HepG2 (cell line): ENCODE data around the gene TPM3. TPM values are rescaled to one million over a fixed set of nuclear protein-coding genes. Genes with fewer than 3 reads are reported as not detected.

Experiments used
- ATAC-seq: fragments of 200-7000 bp; cut with Tn5 transposase; 3 replicates; pipeline ENCODE4 v1.9.1; 2020; ENCODE audit warnings: mild to moderate bottlenecking, moderate library complexity
- BruUV-seq: library from RNA; stranded (reverse); fragments of 400-500 nt; replicated peaks from 2 replicates; lab custom pipeline; 2021; lab: Mats Ljungman, UMichigan
- CTCF ChIA-PET: fragments of 300-600 bp; formaldehyde crosslinking; extraction: SDS; loops from one replicate; lab custom pipeline; 2021; ENCODE audit warnings: low total read pairs, inconsistent platforms, low intra/inter-chr PET ratio; lab: Yijun Ruan, JAX
- POLR2A ChIA-PET: fragments of 350-600 bp; sonication (Branson Sonifier 250); formaldehyde crosslinking; loops from one replicate; lab custom pipeline; 2020; ENCODE audit warnings: antibody characterized with exemption, inconsistent platforms; lab: Yijun Ruan, JAX
- DNase-seq: peaks from one replicate; pipeline ENCODE4 v3.0.0-alpha.2; 2015; ENCODE audit warnings: low spot score
- FAIRE-seq: peaks from 3 replicates; lab custom pipeline; 2011; peaks lifted over from hg19 to GRCh38; lab: Jason Lieb, UNC
- H2AFZ ChIP-seq: one replicate; pipeline ENCODE4 v1.6.1; 2011; ENCODE audit warnings: low read length, inconsistent platforms
- H3K27ac ChIP-seq: fragments of 300-600 bp; 3 replicates; pipeline ENCODE4 v1.8.0; 2011; ENCODE audit warnings: mixed run types, mild to moderate bottlenecking, mixed read lengths, low read length, inconsistent platforms; ENCODE audit not compliant: insufficient read depth; ENCODE audit errors: extremely low read length
- H3K27me3 ChIP-seq, 2 experiments: fragments of 200-600 bp in 1 of 2; 2 replicates in 1 of 2; 3 replicates in 1 of 2; pipeline versions ENCODE4 v1.6.0 to v1.8.0; 2011; ENCODE audit warnings: low read length in 2 of 2, mild to moderate bottlenecking in 2 of 2, moderate library complexity in 2 of 2, inconsistent platforms in 1 of 2; ENCODE audit not compliant: insufficient read depth in 2 of 2, control insufficient read depth in 1 of 2
- H3K36me3 ChIP-seq, 2 experiments: fragments of 200-600 bp in 1 of 2; replicated peaks in 1 of 2; 2 replicates in 1 of 2; 3 replicates in 1 of 2; pipeline versions ENCODE4 v1.5.1 to v1.8.0; 2011; ENCODE audit warnings: low read length in 2 of 2, inconsistent platforms in 1 of 2; ENCODE audit not compliant: insufficient read depth in 2 of 2, control insufficient read depth in 1 of 2
- H3K4me1 ChIP-seq: 2 replicates; pipeline ENCODE4 v1.5.1; 2012; ENCODE audit warnings: low read length, inconsistent platforms; ENCODE audit not compliant: insufficient read depth
- H3K4me2 ChIP-seq: 2 replicates; pipeline ENCODE4 v1.6.0; 2011; ENCODE audit warnings: low read depth, low read length, inconsistent platforms
- H3K4me3 ChIP-seq, 3 experiments: fragments of 200-600 bp in 1 of 3; sonication (generic), shearing (Covaris generic) in 1 of 3; replicated peaks in 1 of 3; 2 replicates each; pipeline ENCODE4 v1.5.1; 2011 to 2016; ENCODE audit warnings: low read length in 3 of 3, inconsistent platforms in 2 of 3, low read depth in 2 of 3, mild to moderate bottlenecking in 2 of 3, control low read depth in 1 of 3, mixed read lengths in 1 of 3; ENCODE audit not compliant: insufficient read depth in 1 of 3
- H3K79me2 ChIP-seq: one replicate; pipeline ENCODE4 v1.6.1; 2011; ENCODE audit warnings: low read length, inconsistent platforms; ENCODE audit not compliant: insufficient read depth
- H3K9ac ChIP-seq: 2 replicates; pipeline ENCODE4 v1.6.0; 2011; ENCODE audit warnings: mild to moderate bottlenecking, low read depth, low read length, inconsistent platforms; ENCODE audit not compliant: insufficient read depth
- H3K9me3 ChIP-seq: 2 replicates; pipeline ENCODE4 v1.5.1; 2012; ENCODE audit warnings: mild to moderate bottlenecking, low read length
- H4K20me1 ChIP-seq: 2 replicates; pipeline ENCODE4 v1.6.0; 2011; ENCODE audit warnings: inconsistent platforms, mild to moderate bottlenecking, low read length, moderate library complexity; ENCODE audit not compliant: insufficient read depth
- ATF7 ChIP-seq, 2 experiments: fragments of 450-650 bp in 1 of 2; sonication (generic) in 1 of 2; formaldehyde crosslinking in 1 of 2; IDR thresholded peaks; 2 replicates each; pipeline versions ENCODE4 v1.4.0 to v1.6.1; 2016 to 2020; ENCODE audit warnings: antibody characterized with exemption in 1 of 2, mild to moderate bottlenecking in 1 of 2, missing genetic modification reagents in 1 of 2
- CEBPB ChIP-seq: IDR thresholded peaks from 2 replicates; pipeline ENCODE4 v1.6.1; 2011; ENCODE audit warnings: low read depth, low read length, improper control_type of control experiment, borderline replicate concordance
- DMAP1 ChIP-seq: IDR thresholded peaks from 2 replicates; pipeline ENCODE4 v1.6.1; 2016
- DNMT3B ChIP-seq: conservative IDR thresholded peaks from 2 replicates; pipeline ENCODE4 v1.6.1; 2016; ENCODE audit warnings: missing biosample characterization, control low read depth
- ELF4 ChIP-seq: sonication (generic); formaldehyde crosslinking; IDR thresholded peaks from 2 replicates; pipeline ENCODE4 v1.5.0; 2020; ENCODE audit warnings: missing genetic modification reagents, mild to moderate bottlenecking, moderate library complexity, borderline replicate concordance
- HCFC1 ChIP-seq: fragments of 150-350 bp; IDR thresholded peaks from 2 replicates; pipeline ENCODE4 v1.6.1; 2014; ENCODE audit warnings: low read depth, low read length
- HDAC2 ChIP-seq: sonication (generic); formaldehyde crosslinking; IDR thresholded peaks from 2 replicates; pipeline ENCODE4 v1.4.0; 2020; ENCODE audit warnings: missing genetic modification reagents
- PHF20 ChIP-seq: sonication (generic); formaldehyde crosslinking; IDR thresholded peaks from 2 replicates; pipeline ENCODE4 v1.5.0; 2020; ENCODE audit warnings: mild to moderate bottlenecking, missing genetic modification reagents
- RBFOX2 ChIP-seq: fragments of 200-400 bp; formaldehyde crosslinking; IDR thresholded peaks from 2 replicates; pipeline ENCODE4 v1.6.1; 2017; ENCODE audit warnings: low read depth, mild to moderate bottlenecking, low read length
- TP53 ChIP-seq: sonication (generic); formaldehyde crosslinking; conservative IDR thresholded peaks from 2 replicates; pipeline ENCODE4 v1.4.0; 2020; ENCODE audit warnings: missing genetic modification reagents
- ZNF33A ChIP-seq: sonication (generic); formaldehyde crosslinking; IDR thresholded peaks from 2 replicates; pipeline ENCODE4 v1.5.1; 2020; ENCODE audit warnings: missing genetic modification reagents, mild to moderate bottlenecking, moderate library complexity, borderline replicate concordance
- ZNF564 ChIP-seq: sonication (generic); formaldehyde crosslinking; IDR thresholded peaks from 2 replicates; pipeline ENCODE4 v1.8.1; 2023; ENCODE audit warnings: mild to moderate bottlenecking, missing genetic modification reagents
- WGBS: methylation state at CpG from one replicate; pipeline ENCODE4 v1.1.6; 2017; ENCODE audit warnings: low lambda C conversion rate; 5-methylcytosine and 5-hydroxymethylcytosine counted together
- in situ Hi-C: cut with HindIII; loops from 2 replicates; pipeline ENCODE4 v1.10.0; 2017; ENCODE audit warnings: low pct_unique_long_range_greater_than_20kb; ENCODE audit not compliant: extremely low pct_ligation_motif_present
- intact Hi-C: fragments of 100-400 bp; cut with micrococcal nuclease; formaldehyde crosslinking; loops from one replicate; pipeline ENCODE4 v1.10.0; 2022; ENCODE audit not compliant: unreplicated experiment
- polyA plus RNA-seq, 8 experiments: library from polyadenylated mRNA; depleted of rRNA in 3 of 8; stranded (reverse) in 7 of 8; unstranded in 1 of 8; fragments of >200 nt; fragmentation: Illumina TruSeq in 4 of 8; extraction: Trizol in 4 of 8; gene quantifications; 2 replicates each; pipeline versions ENCODE4 v1.2.1 to v1.2.3, GENCODE V29; 2011 to 2016; ENCODE audit warnings: low read depth in 4 of 8, missing spikeins in 1 of 8, mixed read lengths in 1 of 8; ENCODE audit not compliant: insufficient read depth in 1 of 8
- total RNA-seq, 5 experiments: library from RNA; depleted of rRNA; stranded (reverse); fragments of >200 nt; fragmentation: Illumina TruSeq; extraction: Trizol; gene quantifications; 2 replicates each; pipeline ENCODE4 v1.2.3, GENCODE V29; 2016; ENCODE audit warnings: low read depth in 1 of 5
- TF ChIP-seq, protein P1 (sequence below): sonication (generic); formaldehyde crosslinking; IDR thresholded peaks from 2 replicates; pipeline ENCODE4 v1.4.0; 2020; ENCODE audit warnings: mild to moderate bottlenecking, missing genetic modification reagents
- TF ChIP-seq, protein P2 (sequence below): sonication (generic); formaldehyde crosslinking; conservative IDR thresholded peaks from 2 replicates; pipeline ENCODE4 v1.4.0; 2020; ENCODE audit warnings: missing genetic modification reagents
- TF ChIP-seq, protein P3 (sequence below): sonication (generic); formaldehyde crosslinking; conservative IDR thresholded peaks from 2 replicates; pipeline ENCODE4 v1.4.0; 2020; ENCODE audit warnings: missing genetic modification reagents
- TF ChIP-seq, protein P4 (sequence below): sonication (generic); IDR thresholded peaks from 2 replicates; pipeline ENCODE4 v1.6.1; 2016; ENCODE audit warnings: low read depth, borderline replicate concordance
- TF ChIP-seq, protein P5 (sequence below): sonication (generic); formaldehyde crosslinking; IDR thresholded peaks from 2 replicates; pipeline ENCODE4 v1.4.0; 2020; ENCODE audit warnings: mild to moderate bottlenecking, missing genetic modification reagents
- TF ChIP-seq, protein P6 (sequence below): IDR thresholded peaks from 2 replicates; pipeline ENCODE4 v1.6.1; 2012; ENCODE audit warnings: low read depth, low read length, improper control_type of control experiment

The TPM3 gene
- total and polyA plus RNA-seq, 2 of the 13 experiments (the other 11 are each of a cell fraction or from before 2014, with no cell fraction given) = 160 to 307 TPM

DNA sequence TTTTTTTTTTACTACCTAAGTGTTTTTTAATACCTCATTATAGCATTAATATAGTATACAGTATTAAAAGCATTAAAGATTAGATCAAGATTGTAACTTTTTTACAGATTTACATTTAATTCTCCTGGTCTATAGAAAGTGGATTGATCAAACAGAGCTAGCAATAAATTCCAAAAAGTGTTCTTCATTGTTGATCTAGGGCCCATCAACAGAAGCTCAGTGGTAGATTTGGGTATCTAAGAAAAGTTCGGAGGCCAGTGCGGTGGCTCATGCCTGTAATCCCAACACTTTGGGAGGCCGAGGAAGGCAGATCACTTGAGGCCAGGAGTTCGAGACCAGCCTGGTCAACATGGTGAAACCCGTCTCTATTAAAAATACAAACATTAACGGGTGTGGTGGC lies 49.5 kb downstream of the TPM3 start (continued):
- no peak for TF ChIP-seq ATF7 (IDR thresholded peaks at IDR 0.05)
- TF ChIP-seq ATF7 (CRISPR knock-in tag; IDR thresholded peaks at IDR 0.05) = no peak
- TF ChIP-seq CEBPB = no peak
- TF ChIP-seq HCFC1 = no peak
- no peak for TF ChIP-seq HDAC2 (CRISPR knock-in tag)
- TF ChIP-seq, protein P1, sequence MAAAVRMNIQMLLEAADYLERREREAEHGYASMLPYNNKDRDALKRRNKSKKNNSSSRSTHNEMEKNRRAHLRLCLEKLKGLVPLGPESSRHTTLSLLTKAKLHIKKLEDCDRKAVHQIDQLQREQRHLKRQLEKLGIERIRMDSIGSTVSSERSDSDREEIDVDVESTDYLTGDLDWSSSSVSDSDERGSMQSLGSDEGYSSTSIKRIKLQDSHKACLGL (CRISPR knock-in tag) = no peak
- TF ChIP-seq PHF20 (CRISPR knock-in tag) = no peak
- TF ChIP-seq, protein P2, sequence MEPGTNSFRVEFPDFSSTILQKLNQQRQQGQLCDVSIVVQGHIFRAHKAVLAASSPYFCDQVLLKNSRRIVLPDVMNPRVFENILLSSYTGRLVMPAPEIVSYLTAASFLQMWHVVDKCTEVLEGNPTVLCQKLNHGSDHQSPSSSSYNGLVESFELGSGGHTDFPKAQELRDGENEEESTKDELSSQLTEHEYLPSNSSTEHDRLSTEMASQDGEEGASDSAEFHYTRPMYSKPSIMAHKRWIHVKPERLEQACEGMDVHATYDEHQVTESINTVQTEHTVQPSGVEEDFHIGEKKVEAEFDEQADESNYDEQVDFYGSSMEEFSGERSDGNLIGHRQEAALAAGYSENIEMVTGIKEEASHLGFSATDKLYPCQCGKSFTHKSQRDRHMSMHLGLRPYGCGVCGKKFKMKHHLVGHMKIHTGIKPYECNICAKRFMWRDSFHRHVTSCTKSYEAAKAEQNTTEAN (CRISPR knock-in tag) = no peak
- TF ChIP-seq, all 625 proteins: peak for 0

DNA sequence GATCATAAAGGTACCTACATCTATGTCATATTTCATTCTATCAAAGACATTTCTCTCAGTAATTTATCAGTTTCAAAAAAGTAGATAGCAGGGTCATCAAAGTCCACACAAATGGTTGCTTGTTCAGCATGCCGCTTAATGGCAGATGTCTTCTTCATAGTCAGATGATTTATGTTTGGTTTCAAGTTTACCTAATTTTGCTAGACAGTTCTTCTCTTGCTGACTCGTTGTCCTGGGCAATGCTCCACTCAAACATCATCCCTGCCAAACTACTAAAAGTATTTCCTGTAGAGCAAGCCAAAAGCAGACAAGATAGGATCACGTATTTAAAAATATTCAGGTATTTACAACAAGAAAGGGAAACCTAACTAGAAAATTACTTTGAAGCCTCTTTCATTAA lies 50.7 kb downstream of the TPM3 start:
- ChIA-PET CTCF (no interaction called here), POLR2A (no interaction called here)
- ATAC-seq = no peak
- Histone ChIP-seq H3K27me3 (peaks cover 0 to 3% of the 10 kb centered on the region in 2 experiments; a peak in 1 of 5 replicates), H3K4me2 (no peak overlapping the region), H3K9me3 (no peaks in the 10 kb centered on the region), H3K79me2 (no peaks in the 10 kb centered on the region), H3K9ac (no peak overlapping the region), H3K4me1 (no peaks in the 10 kb centered on the region), H3K4me3 (no peak overlapping the region), H4K20me1 (no peaks in the 10 kb centered on the region), H3K36me3 (no peaks in the 10 kb centered on the region), H3K27ac (no peak overlapping the region), H2AFZ (peak overlapping the region; percentile 63)
- WGBS = 40% methylated on average over 3 of the region's 3 CpGs
- intact Hi-C loops = no loop called here
- no TSS peak for BruUV-seq
- in situ Hi-C loops = no loop called here
- no peak for DNase-seq
- FAIRE-seq = no peak
- TF ChIP-seq RBFOX2 (no peak), DMAP1 (CRISPR knock-in tag) (no peak), DNMT3B (CRISPR knock-in tag) (no peak), TP53 (CRISPR knock-in tag) (no peak), ELF4 (CRISPR knock-in tag) (no peak), ZNF33A (CRISPR knock-in tag) (no peak), ZNF564 (CRISPR knock-in tag) (no peak)
- TF ChIP-seq, protein P3, sequence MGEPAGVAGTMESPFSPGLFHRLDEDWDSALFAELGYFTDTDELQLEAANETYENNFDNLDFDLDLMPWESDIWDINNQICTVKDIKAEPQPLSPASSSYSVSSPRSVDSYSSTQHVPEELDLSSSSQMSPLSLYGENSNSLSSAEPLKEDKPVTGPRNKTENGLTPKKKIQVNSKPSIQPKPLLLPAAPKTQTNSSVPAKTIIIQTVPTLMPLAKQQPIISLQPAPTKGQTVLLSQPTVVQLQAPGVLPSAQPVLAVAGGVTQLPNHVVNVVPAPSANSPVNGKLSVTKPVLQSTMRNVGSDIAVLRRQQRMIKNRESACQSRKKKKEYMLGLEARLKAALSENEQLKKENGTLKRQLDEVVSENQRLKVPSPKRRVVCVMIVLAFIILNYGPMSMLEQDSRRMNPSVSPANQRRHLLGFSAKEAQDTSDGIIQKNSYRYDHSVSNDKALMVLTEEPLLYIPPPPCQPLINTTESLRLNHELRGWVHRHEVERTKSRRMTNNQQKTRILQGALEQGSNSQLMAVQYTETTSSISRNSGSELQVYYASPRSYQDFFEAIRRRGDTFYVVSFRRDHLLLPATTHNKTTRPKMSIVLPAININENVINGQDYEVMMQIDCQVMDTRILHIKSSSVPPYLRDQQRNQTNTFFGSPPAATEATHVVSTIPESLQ = no peak
- TF ChIP-seq, protein P4, sequence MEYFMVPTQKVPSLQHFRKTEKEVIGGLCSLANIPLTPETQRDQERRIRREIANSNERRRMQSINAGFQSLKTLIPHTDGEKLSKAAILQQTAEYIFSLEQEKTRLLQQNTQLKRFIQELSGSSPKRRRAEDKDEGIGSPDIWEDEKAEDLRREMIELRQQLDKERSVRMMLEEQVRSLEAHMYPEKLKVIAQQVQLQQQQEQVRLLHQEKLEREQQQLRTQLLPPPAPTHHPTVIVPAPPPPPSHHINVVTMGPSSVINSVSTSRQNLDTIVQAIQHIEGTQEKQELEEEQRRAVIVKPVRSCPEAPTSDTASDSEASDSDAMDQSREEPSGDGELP = no peak
- TF ChIP-seq, protein P5, sequence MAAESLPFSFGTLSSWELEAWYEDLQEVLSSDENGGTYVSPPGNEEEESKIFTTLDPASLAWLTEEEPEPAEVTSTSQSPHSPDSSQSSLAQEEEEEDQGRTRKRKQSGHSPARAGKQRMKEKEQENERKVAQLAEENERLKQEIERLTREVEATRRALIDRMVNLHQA (CRISPR knock-in tag) = no peak
- TF ChIP-seq, protein P6, sequence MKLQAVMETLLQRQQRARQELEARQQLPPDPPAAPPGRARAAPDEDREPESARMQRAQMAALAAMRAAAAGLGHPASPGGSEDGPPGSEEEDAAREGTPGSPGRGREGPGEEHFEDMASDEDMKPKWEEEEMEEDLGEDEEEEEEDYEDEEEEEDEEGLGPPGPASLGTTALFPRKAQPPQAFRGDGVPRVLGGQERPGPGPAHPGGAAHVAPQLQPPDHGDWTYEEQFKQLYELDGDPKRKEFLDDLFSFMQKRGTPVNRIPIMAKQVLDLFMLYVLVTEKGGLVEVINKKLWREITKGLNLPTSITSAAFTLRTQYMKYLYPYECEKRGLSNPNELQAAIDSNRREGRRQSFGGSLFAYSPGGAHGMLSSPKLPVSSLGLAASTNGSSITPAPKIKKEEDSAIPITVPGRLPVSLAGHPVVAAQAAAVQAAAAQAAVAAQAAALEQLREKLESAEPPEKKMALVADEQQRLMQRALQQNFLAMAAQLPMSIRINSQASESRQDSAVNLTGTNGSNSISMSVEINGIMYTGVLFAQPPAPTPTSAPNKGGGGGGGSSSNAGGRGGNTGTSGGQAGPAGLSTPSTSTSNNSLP = no peak
